SK-MEL-5 (cell line): ENCODE data around the gene FGF1. TPM values are rescaled to one million over a fixed set of nuclear protein-coding genes. Genes with fewer than 3 reads are reported as not detected.
A peak's percentile ranks its signal among the peaks of the same experiment; 100 is the strongest.

Source experiments
- DNase-seq: peaks from one replicate; pipeline ENCODE4 v3.0.0-alpha.2; 2016; ENCODE audit warnings: low read depth, low spot score
- in situ Hi-C: cut with HindIII; loops from 2 replicates; pipeline ENCODE4 v1.10.0; 2016; ENCODE audit warnings: low sequenced_read_pairs, high pct_unique_total_duplicates, low pct_unique_long_range_greater_than_20kb
- total RNA-seq: library from RNA; depleted of rRNA; stranded (reverse); fragments of >200 nt; shearing (Covaris generic); gene quantifications from 2 replicates; pipeline ENCODE4 v1.2.3, GENCODE V29; 2014

The FGF1 gene
- total RNA-seq, 1 experiment from 2014 or later: not detected

DNA sequence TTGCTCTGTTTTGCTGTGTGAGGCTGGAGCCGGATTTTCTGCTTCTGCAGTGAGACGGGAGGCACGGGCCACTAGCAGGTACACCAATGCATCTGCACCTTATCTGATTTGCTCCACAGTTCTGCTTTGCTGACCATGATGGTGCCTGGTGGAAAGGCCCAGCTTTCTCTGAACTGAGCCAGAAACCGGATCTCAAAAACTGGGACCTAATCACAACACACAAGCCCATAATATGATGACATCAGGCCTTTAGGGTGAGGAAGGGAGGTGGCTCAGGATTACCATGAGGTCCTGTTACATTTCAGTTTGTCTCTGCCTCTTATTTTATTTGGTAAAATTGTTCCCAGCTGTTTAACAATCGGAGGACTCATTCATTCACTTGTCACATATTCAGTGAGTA lies 49.8 kb downstream of the FGF1 start:
- in situ Hi-C loops: no loop called here
- DNase-seq: no peak

DNA sequence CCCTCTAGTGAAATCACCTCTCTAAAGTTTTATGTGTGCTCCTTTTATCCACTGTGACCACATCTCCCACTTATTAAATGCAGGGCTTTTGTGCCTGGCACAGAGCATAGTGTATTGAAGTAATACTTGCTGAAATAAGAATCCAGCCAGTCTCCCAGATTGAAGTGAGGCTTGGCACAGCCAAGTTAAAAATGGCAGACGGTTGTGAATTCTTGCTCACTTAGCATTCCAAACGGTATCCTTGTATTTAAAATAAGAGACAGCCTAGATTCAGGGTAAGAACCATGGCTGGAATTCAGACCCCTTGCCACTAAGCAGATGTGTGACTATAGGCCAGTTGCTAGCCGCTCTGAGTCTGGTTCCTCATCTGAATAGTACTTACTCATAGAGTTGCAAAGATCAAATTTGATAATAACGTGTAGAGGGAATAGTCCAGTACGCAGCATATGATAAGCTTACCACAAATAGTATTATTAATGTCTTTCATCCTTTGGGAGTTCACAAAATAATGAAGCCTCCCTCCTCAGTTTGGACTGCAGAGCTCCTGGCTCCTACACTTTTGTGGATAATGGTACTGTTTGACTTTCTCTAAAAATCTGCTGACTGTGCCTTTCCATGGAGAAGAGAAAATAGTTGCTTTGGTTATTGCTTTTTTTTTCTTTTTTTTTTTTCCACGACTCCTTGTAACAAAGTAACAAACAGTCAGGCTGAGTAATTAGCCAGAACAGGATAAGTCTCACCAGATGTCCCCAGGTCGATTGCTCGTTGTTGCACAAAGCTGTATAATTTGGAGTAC lies 51.5 kb downstream of the FGF1 start:
- DNase-seq: no peak
- in situ Hi-C loops: no loop called here

DNA sequence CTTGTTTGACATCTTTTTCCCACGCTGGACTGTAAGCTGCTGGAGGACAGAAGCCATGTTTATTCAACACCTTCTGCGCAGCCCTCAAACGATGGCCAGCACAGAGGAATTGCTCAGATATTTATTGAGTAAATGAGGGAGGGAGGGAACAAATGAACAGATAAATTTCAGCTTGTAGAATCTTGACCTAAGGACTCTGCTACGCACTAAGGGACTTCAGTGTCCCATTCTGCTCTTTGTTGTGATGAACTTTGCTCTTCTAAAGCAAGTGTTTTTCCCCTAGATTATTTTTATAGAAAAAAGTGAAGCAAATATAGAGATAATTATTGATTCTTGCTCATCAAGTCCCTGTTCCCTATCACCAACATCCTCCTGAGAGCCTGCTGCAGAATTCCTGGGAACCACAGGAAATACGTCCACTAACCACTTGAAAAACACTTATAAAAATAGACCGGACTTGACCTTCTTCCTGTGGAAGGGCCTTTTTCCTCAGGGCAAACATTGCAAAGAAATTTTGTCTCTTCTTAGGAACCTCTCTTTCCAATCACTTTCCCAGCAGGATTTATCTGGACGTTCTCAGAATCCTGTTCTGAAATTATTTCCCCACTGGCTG lies 54.9 kb downstream of the FGF1 start:
- in situ Hi-C loops: no loop called here
- peak; percentile 47 for DNase-seq

DNA sequence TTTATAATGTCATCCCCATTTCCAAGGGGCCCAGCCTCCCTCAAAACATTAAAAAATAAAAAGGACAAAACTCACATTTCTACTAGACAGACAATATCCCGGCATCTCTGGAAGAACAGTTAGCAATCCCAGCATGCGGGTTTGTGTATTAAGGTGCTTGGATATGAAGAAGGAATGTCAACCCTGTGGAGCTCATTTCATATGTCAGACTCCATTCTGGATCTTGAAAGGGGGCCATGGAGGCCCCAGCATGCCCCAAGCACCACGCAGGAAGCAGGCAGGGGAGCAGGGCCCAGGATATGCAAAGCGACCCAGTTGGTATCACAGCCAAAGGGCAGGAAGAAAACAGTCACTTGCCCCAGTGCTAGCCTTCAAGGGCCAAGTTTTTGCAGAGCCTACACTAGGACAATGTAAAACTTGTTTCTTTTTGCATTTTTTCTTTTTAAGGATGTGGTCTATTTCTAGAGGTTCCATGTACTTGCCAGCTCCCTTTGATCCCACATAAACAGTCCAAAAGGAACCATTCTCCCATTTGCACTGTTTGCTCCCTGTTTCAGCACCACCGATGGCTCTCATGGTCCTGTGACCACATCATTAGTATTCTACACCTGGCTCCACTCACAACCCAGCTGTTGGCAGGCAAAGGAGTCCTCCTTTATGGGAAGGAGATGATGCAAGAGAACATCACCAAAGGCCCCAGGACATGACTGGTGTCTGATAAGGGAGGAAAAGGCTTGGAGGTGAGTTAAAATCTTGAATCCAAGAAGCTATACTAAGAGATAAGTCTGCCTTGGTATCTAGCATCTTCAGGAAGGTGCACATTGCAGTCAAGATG lies 58.3 kb downstream of the FGF1 start:
- DNase-seq: no peak
- in situ Hi-C loops: no loop called here

DNA sequence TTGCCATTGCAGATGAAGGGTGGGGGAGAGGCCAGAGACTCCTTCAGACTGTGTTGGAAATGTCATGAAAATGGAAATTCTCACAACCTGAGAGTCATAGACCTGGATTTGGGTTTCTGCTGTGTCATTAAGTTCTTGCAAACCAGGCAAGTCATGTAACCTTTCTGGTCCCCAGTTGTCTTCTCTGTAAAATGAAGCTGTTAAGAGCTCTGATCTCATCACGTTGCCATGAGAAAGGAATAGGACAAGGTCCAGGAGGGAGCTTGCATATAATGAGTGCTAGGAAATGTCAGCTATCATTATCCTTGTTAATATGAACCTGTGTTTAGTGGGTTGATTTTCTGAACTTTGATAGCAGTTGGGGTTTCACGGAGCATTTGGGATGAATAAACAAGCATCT lies 59.1 kb downstream of the FGF1 start:
- in situ Hi-C loops: no loop called here
- no peak for DNase-seq

DNA sequence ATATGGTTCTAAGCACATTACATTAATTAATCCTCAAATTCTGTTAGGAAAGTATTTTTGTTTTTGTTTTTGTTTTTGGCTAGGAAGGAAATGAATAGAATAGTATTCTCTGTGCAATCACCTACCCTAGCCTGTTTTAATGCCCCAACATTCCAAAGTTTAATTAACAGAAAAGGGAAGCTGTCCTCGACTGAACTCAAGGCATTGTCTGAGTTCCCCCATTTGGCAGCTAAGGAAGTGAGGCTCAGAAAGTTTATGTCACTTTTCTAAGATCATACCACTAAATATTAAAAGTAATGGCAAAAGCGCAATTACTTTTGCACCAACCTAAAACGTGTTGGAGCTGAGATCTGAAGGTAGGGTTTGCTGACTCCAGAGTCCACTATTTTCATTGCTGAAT lies 59.8 kb downstream of the FGF1 start:
- DNase-seq: no peak
- in situ Hi-C loops: no loop called here

DNA sequence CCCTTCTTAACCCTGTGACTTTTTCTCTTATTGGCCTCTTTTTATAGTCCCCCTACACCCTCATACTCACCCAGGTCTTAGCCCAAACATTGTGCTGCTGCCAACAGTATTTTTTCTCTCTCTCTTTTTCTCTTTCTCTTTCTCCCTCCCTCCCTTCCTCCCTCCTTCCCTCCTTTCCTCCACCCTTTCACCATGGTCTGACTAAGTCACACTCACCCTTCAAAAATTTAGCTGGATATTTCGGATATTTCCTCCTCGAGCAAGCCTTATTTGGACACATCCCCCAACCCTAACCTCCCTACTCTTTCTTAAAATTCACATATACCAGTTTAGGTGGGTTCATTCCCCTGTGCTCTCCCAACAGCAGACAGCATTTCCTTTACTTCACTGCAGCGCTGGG lies 64.7 kb downstream of the FGF1 start:
- in situ Hi-C loops: no loop called here
- no peak for DNase-seq

DNA sequence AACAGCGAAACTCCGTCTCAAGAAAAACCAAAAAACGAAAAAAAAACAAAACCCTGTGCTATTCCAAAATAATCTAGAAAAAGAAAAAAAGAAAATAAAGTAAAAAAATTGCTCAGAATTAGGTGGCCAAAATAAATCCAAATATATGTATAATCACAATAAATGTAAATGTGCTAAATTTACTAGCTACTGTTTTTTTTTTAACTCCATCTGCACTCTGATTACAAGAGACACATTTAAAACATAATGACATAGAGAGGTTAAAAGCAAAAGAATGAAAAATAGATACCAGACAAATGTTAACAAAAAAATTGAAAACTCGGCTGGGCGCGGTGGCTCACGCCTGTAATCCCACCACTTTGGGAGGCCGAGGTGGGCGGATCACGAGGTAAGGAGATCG lies 66.1 kb downstream of the FGF1 start:
- in situ Hi-C loops: no loop called here
- DNase-seq: no peak

DNA sequence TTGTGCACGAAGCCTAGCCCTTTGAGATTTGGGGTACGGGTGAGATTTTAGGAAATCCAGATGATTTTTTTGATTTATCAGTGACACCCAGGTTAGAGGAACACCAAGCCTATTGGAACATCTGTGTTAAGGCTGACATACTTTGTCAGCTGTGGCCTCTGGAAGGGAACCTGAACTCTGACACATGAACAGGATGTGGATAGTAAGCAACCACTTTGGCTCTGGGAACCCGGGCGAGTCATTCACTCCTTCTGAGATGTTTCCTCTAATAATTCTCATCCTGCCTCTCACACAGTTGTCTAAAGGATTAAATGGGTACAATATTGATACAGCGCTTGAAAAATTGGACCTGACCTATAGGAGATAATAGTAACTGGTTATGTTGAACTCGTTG lies 67.8 kb downstream of the FGF1 start:
- in situ Hi-C loops: no loop called here
- no peak for DNase-seq

DNA sequence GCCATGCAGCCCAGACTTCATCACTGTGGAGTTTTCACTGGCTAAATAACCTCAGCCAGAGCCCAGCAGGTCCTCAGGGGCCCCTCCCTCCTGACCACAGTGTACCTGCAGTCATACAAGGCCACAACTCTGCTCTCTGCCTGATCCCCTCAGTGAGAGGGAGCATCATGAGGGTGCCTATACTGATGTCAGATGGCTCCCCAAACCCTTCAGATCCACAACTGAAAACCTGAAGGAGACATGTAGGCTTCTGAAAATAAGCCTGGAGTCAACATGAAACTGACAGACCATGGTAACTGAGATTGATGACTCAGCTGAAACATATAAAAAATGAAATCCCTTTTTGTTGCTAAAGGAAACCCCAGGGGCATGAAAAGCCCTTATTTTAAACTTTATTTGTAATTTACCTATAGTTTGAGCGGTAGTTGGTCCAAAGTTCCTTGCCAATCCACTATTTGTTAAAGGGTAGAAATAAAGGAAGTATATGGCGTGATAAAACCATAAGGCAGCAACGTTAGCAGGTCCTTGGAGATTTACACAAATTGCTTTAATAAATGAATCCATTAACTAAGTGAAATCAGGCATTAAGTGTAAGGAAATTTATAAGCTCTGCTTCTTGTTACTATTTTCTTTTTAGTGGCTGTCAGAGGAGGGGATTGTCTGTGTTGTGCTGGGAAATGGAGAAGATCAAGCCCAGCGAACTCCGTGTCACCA lies 68.3 kb downstream of the FGF1 start:
- no peak for DNase-seq
- in situ Hi-C loops: no loop called here

DNA sequence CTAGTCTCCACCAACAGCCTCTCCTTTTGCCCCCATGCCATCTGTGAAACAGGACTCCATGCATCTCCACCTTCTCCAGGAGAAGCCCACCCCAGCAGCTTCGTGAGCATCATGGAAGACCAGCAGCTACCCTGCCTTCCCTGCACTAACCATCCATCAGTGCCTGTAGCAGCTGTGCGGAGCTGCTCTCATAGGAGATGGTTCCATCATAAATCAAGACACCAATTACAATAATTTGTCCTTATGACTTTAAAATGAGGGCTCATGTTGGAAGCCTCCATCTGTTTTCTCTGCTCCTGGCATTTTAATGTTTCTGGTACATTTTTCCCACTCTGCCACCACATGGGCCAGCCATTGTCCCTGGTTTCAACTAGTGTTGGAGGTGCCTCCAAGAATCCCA lies 69.9 kb downstream of the FGF1 start:
- in situ Hi-C loops: no loop called here
- DNase-seq: no peak

DNA sequence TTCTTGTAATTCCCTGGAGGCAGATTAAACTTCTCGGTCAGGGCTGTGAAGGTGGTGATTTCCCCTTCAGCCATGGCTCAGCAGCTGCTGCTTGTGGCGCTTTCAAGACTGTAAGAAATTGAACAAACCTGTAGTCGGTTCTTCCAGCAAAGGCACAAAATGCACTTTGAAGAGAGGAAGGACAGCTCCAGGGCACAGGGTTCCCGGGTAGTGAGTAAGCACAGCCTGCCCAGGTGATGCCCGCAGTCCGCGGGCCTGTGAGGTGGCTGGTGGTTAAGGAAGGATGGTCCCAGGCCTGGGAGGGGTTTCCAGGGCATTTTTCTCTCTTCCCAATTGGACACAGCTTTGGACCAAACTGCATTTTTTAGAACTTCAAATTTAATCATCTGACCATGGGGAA lies 71.8 kb downstream of the FGF1 start:
- in situ Hi-C loops: no loop called here
- no peak for DNase-seq

DNA sequence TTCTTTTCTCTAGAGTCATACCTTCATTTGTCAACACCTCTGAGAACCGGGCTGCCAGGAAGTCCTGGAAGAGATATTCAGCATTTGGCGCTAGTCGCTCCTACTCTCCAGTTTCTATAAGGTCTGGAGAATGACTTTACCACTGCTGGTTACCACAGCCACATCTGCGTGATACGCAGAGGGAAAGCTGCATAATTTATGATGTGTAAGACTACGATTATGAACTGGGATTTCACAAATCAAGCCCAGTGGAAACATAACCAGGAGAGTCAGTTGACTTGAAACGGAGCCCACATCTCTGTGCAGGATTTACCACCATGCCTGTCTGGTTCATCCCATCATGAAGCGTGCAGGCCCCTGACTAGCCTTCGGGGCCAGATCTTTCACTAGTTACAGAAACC lies 72.6 kb downstream of the FGF1 start:
- no peak for DNase-seq
- in situ Hi-C loops: no loop called here

DNA sequence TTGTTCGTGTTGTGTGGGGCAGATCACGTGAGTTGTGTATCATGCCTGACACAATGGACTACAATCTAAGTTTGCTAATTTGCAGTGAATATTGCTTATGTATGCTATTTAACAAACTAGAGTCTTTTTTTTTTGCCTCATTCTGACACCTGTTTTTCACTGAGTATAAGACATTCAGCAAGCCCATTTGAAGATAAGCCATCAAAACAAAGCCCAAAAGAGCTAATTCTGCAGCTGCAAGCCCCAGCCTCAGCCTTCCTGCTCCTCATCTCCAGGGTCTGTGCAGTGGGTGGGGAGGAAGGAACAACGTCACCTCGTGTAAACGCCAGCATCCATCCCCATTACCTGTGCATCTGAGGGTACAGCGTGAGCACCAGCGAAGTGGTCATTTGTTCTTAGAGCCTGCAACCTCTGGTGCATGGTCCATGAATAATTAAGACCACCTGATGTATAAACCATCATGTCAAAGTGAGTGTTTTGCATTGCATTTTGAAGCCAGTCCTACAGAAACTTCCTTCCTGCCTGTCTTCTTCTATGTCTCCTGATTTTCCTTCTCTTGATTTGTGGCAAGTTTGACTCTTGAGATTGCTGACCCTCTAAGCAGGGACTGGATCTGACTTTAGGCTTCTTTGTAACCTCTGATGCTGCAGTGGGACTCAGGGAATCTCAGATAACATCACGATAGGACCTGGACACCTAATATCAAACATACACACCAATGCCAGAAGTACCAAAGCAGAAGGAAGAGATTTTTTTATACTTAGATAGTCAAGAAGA lies 73.2 kb downstream of the FGF1 start:
- no peak for DNase-seq
- in situ Hi-C loops: no loop called here

DNA sequence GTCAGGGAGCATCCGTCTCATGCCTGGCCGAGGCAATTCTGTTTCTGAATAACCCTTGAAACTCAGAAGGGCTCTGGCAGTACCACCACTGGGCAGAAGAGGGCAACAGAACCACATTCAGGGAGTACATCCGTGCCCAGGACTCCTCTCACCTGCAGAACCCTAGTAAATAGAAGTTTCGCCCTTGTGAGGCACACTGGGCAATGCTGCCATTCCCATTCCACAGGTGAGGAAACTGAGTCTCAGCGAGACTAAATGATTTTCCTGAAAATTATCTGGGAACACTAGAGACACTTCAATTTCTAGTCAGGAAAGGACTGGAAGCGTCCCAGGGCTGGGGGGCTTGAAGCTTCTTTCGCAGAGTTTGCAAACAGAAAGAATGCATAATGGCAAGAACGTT lies 74.7 kb downstream of the FGF1 start:
- DNase-seq: peak; percentile 67
- in situ Hi-C loops: no loop called here

DNA sequence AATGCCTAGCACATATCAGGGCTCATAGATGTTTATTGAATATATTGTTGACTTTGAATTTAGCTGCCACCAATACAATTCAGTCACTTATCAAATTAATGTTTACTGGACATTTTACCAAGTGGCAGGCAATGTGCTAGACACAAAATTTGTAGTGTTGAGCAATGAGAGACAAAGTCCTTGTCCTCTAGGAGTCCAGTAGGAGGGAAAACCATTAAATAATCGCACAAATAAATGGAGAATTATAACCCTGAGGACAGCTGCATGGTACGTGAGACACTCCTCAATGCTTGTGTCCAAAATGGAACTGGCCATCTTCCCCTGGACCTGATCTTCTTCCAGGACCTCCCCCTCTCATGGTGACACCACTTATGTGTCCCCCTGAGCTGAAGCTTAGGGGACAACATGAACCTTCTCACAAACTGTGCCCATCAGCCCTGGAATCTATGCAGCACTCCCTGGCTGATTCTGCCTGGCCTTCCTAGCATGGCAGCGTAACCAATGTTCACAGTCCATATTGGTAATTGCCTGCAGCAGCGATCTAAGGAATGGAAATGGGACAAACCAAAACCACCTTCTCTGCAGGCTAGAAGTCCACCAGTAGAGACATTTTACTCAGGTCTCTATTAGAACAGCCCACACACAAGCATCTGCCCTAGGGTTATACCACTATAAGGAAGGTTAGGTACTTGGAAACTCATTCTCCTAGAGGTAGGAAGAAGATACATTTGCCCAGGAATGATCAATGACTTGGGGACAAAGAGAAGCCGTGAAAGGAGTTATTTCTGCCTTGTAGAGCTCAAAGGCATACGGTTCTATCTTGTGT lies 75.5 kb downstream of the FGF1 start:
- in situ Hi-C loops: no loop called here
- DNase-seq: no peak

DNA sequence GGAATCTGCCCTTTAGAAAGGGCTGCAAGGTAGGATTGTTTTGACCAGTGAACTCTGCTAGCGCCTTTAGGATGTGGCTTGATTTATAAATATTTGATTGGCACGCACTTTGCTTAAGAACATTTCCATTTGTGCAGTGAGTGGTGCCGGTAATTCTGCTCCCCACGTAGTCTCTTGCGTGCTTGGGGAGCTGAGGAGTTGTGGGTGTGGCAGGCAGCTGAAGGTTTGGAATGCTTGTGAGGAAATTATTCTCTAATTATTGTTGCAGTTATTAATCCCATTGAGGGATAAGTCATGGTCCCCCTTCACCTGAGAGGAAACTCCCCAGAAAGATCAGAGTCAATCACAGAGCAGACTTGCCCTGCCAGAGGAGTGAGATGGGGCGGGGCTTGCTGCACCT lies 76.7 kb downstream of the FGF1 start:
- in situ Hi-C loops: no loop called here
- no peak for DNase-seq
